AG04449 (cell line): ENCODE measurements around the gene FAM120AOS.

Source experiments
- CTCF ChIA-PET: fragments of 350-600 bp; formaldehyde crosslinking; extraction: SDS; loops from one replicate; lab custom pipeline; 2021; ENCODE audit warnings: antibody characterized with exemption; lab: Yijun Ruan, JAX
- POLR2A ChIA-PET: fragments of 400-600, 350-600 bp; formaldehyde crosslinking; extraction: SDS; loops from one replicate; lab custom pipeline; 2020; ENCODE audit warnings: antibody characterized with exemption, inconsistent platforms; lab: Yijun Ruan, JAX
- DNase-seq: peaks from one replicate; pipeline ENCODE4 v3.0.0-alpha.2; 2010; ENCODE audit warnings: low read depth, low spot score
- H3K4me3 ChIP-seq: 2 replicates; pipeline ENCODE4 v1.5.1; 2011; ENCODE audit warnings: low read depth, mild to moderate bottlenecking, control low read depth, low read length
- CTCF ChIP-seq: IDR thresholded peaks from one replicate; pipeline ENCODE4 v1.5.1; 2011; ENCODE audit warnings: mild to moderate bottlenecking, moderate library complexity, low read length, control low read depth, inconsistent platforms; ENCODE audit not compliant: insufficient read depth; ENCODE audit errors: missing control alignments

The FAM120AOS gene

DNA sequence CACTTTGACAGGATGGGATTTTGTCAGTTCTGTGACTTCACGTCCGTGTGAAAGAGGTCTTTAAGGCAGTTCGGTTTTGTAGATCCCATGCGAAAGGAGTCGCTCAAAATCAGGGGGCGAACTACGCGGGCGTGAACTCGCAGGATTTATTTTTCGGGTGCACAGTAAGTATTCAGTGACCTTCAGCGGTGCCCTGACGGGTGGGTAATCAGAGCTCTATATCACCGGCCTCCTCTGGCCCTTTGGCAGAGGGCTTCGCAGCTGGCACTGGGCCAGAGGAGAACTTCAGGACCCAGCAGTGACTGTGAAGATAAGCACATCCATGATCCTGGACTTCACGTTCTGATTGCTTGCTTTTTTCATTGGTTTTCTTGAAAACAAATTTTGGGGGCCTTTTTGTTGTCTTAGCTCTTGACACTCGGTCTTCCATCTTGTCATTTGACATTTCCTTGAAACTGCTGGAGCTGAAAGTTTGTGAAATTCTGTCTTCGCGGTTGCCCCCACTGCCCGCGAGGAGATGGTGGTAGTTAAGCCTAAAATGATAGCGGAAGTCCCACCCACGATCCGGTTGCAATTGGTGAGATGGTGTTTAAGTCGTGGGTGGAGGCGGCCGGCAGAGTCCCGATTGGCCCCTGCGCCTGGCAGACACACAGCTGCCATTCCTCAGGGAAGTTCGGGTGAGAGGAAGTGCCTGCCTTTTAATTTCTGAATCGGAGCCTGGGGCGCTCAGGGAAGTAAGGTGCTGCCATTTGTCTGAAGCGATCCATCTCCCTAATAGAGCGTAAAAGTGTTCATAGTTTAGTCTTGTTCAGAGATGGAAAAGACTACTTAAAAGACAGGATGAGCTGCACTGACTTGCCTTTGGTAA, at the start of gene FAM120AOS:
FAM120AOS (minus strand) TSS at position 535 of the 868 bp plus-strand sequence. CDS start 872 bp downstream, outside the sequence.
- ChIA-PET CTCF (interaction anchor here (0.8 to 4.2 kb wide), 6 partner anchors 12 to 344 kb away, joined by 3 to 24 read pairs (median 5); no protein-coding TSS in a partner anchor), POLR2A (interaction anchor here (1.0 to 1.2 kb wide), 2 partner anchors 10 to 113 kb away, joined by 3 read pairs; no protein-coding TSS in a partner anchor)
- DNase-seq = peak; percentile 76
- peak within 1 kb of the TSS; percentile 84 for H3K4me3 ChIP-seq
- no peak for TF ChIP-seq CTCF

GRCh38 chr9:93501406-93501805, 48.0 kb upstream of the FAM120AOS start:
- CTCF ChIA-PET = interaction anchor here (1.5 kb wide), 1 partner anchor 65 kb away, joined by 6 read pairs; no protein-coding TSS in a partner anchor
- POLR2A ChIA-PET = no interaction called here
- no peak for TF ChIP-seq CTCF
- H3K4me3 ChIP-seq = no peak overlapping the region
- no peak for DNase-seq

DNA sequence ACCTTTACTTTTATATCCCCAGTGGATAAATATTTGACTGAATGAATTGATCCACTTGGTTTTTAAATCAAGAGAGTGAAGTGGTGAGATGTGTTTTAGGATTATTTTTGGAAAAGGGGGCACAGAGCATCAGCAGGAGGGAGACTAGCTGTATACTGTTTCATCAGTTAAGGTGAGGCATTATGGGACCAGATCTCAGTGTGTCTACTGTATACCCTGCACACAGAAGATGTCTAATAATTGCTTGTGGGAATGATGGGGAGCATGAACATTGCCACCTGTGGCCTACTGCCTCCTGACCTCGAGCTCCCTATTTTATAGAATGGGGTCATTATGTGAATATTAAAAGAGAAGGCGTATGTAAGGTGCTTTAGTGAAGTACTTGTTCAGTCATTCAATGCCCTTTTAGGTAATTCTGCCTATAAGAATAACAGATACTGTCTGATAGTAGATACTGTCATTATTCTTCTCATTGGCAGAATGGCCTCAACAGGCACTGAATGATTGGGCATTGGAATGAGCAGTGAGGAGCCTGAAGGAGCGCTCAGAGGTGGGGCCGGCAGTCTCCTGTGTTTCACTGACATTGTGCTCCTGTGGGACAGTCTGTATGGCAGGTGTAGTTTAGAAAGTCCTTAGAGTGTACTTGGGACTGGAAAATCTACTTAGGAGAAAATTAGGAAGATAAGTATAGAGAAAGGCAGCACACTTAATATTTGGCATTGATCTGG, 47.4 kb upstream of the FAM120AOS start:
- CTCF ChIA-PET = no interaction called here
- POLR2A ChIA-PET = interaction anchor here (0.6 kb wide), 1 partner anchor 22 kb away, joined by 3 read pairs; no protein-coding TSS in a partner anchor
- no peak for TF ChIP-seq CTCF

GRCh38 chr9:93496285-93496684, 42.9 kb upstream of the FAM120AOS start:
- no peak overlapping the region for H3K4me3 ChIP-seq
- TF ChIP-seq CTCF = no peak
- CTCF ChIA-PET = no interaction called here
- POLR2A ChIA-PET = no interaction called here
- no peak for DNase-seq

More for the DNA sequence above, 47.4 kb upstream of the FAM120AOS start:
- no peak for DNase-seq
- no peak overlapping the region for H3K4me3 ChIP-seq

DNA sequence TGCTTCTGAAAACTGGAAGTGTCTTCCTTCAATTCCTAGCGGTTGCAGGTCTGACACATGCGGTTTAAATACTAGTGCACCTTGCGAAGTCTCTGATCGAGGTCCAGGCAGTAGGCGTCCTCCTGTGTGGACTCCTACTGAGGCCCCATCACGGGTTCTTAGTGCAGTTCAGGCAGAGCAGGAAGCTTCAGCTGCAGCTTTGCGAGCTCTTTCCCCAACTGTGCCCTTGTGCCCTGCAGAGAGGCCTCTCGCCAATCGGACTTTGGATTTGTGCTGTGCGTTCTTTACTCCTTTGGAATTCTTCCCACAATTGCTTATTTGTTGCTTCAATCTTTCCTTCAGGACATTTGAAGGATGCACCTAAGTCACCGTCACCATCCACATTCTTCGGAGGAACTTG, 40.6 kb upstream of the FAM120AOS start:
- ChIA-PET CTCF (interaction anchor here (2.0 kb wide), 1 partner anchor 72 kb away, joined by 7 read pairs; no protein-coding TSS in a partner anchor), POLR2A (no interaction called here)
- no peak overlapping the region for H3K4me3 ChIP-seq
- DNase-seq = no peak
- TF ChIP-seq CTCF = no peak
